ENCODE data around the gene WSCD2.

The WSCD2 gene

DNA sequence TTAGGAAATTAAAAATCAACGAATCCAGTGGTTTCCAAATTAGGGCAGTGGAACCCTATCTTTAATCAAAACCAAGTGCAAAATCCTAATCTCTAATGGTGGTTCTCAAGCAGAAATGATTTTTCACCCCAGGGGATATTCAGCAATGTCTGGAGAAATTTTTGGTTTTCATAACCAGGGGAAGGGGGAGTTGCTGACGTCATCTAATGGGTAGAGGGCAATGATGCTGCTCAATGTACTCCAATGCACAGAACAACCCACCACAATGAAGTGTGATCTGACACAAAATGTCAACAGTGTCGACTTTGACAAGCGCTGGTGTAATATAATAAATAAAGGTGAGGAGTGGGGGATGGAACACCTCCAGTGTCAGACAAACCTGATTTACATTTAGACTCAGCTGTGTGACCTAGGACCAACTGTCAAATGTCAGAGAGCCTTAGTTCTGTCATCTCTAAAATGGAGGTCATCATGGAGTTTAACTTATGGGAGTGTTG is 128.6 kb downstream of the WSCD2 start:
- in situ Hi-C loops (cut with HindIII; ENCODE audit: low sequenced_read_pairs): no loop called here
- TF ChIP-seq CTCF (IDR thresholded peaks at IDR 0.05; ENCODE audit: low read depth, low read length, missing control alignments): no peak

DNA sequence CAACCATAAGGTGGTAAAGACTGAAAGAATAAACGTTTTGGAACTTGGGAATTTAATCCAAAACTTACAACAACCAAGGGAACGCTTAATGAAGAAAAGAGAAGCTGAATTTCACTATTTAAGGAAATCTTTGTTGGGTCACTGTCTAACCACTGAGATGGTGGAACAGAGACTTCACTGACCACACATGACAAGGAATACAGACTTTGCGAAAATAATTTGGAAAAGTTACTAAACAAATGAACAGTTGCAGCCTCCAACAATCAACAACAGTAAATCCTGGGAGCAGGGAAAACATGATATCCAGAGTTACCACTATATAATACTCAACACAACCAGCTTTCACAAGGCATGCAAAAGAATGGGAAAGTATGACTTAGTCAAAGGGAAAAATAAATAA is 131.0 kb downstream of the WSCD2 start:
- no peak for TF ChIP-seq CTCF (IDR thresholded peaks at IDR 0.05; ENCODE audit: low read depth, low read length, missing control alignments)
- in situ Hi-C loops (cut with HindIII; ENCODE audit: low sequenced_read_pairs): no loop called here
- no peak overlapping the region for H3K4me3 ChIP-seq (ENCODE audit: low read depth, low read length)
- no peak for DNase-seq (ENCODE audit: low read depth)

More for the DNA sequence above, 128.6 kb downstream of the WSCD2 start:
- DNase-seq (ENCODE audit: low read depth): no peak
- H3K4me3 ChIP-seq (ENCODE audit: low read depth, low read length): no peak overlapping the region

DNA sequence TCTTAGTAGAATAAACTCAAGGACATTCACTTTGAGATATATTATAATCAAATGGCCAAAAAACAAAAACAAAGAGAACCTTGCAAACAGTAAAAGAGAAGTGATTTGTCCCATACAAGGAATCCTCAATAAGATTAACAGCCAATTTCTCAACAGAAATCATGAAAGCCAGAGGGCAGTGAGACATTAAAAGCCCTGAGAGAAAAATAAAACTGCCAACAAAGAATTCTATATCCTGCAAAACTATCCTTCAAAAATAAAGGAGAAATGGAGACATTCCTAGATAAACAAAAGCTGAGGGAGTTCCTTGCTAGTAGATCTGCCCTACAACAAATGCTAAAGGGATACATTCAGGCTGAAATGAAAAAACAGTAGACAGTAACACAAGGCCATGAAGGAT is 131.9 kb downstream of the WSCD2 start:
- no peak overlapping the region for H3K4me3 ChIP-seq (ENCODE audit: low read depth, low read length)
- in situ Hi-C loops (cut with HindIII; ENCODE audit: low sequenced_read_pairs): no loop called here
- no peak for TF ChIP-seq CTCF (IDR thresholded peaks at IDR 0.05; ENCODE audit: low read depth, low read length, missing control alignments)
- DNase-seq (ENCODE audit: low read depth): no peak

- in situ Hi-C loops (cut with HindIII; ENCODE audit: low sequenced_read_pairs): no loop called here
- no peak for TF ChIP-seq CTCF (IDR thresholded peaks at IDR 0.05; ENCODE audit: low read depth, low read length, missing control alignments)
These were observed 136.4 kb downstream of the WSCD2 start for GRCh38 chr12:108265505-108265904.

GRCh38 chr12:108266131-108266530 is 137.0 kb downstream of the WSCD2 start:
- in situ Hi-C loops (cut with HindIII; ENCODE audit: low sequenced_read_pairs): no loop called here
- no peak overlapping the region for H3K4me3 ChIP-seq (ENCODE audit: low read depth, low read length)
- TF ChIP-seq CTCF (IDR thresholded peaks at IDR 0.05; ENCODE audit: low read depth, low read length, missing control alignments): no peak
- no peak for DNase-seq (ENCODE audit: low read depth)

More at GRCh38 chr12:108265505-108265904, 136.4 kb downstream of the WSCD2 start:
- H3K4me3 ChIP-seq (ENCODE audit: low read depth, low read length): no peak overlapping the region
- DNase-seq (ENCODE audit: low read depth): no peak

DNA sequence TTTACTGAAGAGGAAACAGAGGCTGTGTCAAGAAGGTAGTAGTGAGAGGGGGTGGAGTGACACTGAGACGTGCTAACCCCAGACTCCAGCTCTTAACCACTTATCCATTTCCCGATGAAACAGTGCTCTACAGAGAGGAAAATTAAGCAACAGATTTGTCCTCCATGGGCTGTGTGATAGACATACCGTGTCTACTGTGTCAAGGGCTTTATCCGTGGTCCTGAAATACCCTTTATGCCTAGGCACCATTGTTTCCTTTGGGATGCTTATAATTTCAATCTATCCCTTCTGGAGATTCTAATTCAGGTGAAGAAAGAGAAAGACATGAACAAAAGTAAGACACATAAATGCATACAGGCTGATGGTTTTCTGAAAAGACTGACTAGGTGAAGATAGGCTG is 138.4 kb downstream of the WSCD2 start:
- DNase-seq (ENCODE audit: low read depth): no peak
- no peak overlapping the region for H3K4me3 ChIP-seq (ENCODE audit: low read depth, low read length)
- in situ Hi-C loops (cut with HindIII; ENCODE audit: low sequenced_read_pairs): no loop called here
- TF ChIP-seq CTCF (IDR thresholded peaks at IDR 0.05; ENCODE audit: low read depth, low read length, missing control alignments): no peak

DNA sequence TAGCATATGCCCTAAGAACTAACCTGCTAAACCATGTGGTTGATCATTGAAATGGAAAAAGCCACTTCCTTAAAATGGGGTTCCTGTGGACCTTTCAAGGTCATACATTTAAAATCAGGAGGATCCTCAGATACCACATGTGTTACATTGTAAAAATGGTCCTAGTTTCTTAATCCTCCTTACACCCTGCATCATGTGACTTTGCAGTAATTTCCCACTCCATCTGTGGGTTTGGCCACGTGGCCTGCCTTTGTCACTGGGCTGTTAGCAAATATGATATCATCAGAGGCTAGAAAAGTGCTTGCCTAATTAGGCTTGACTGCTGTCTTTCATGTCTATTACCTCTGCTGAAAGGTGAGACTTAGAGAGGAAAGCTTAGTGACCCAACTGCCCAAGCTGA is 139.3 kb downstream of the WSCD2 start:
- no peak for TF ChIP-seq CTCF (IDR thresholded peaks at IDR 0.05; ENCODE audit: low read depth, low read length, missing control alignments)
- in situ Hi-C loops (cut with HindIII; ENCODE audit: low sequenced_read_pairs): no loop called here
- DNase-seq (ENCODE audit: low read depth): no peak
- H3K4me3 ChIP-seq (ENCODE audit: low read depth, low read length): no peak overlapping the region
